Measurements from ENCODE around the gene OR10J1.

DNA sequence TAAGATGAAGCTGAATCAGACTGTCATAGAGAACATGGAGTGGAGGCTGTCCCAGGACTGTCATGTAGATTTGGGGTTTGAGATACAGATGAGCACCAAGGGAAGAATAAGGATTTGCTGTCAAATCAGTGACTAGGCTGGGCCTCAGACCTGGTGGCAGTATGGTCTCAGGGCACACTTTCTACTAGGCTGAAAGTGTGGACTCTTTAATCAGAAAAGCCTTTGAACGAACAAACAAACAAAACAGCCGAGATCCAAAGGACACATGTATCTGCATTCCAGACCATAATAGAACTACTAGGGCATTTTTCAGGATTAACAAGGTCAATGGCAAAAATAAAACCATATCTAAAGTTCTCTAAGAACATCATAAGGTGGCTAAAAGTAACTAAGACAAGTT is 2.9 kb downstream of the OR10J1 start:
- TF ChIP-seq, protein P1, sequence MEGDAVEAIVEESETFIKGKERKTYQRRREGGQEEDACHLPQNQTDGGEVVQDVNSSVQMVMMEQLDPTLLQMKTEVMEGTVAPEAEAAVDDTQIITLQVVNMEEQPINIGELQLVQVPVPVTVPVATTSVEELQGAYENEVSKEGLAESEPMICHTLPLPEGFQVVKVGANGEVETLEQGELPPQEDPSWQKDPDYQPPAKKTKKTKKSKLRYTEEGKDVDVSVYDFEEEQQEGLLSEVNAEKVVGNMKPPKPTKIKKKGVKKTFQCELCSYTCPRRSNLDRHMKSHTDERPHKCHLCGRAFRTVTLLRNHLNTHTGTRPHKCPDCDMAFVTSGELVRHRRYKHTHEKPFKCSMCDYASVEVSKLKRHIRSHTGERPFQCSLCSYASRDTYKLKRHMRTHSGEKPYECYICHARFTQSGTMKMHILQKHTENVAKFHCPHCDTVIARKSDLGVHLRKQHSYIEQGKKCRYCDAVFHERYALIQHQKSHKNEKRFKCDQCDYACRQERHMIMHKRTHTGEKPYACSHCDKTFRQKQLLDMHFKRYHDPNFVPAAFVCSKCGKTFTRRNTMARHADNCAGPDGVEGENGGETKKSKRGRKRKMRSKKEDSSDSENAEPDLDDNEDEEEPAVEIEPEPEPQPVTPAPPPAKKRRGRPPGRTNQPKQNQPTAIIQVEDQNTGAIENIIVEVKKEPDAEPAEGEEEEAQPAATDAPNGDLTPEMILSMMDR (optimal IDR thresholded peaks at IDR 0.05 in 1 of 3, IDR thresholded peaks at IDR 0.05 in 1 of 3, conservative IDR thresholded peaks at IDR 0.05 in 1 of 3; ENCODE audit: extremely low read depth in 1 of 3, insufficient read depth in 2 of 3, low read length in 3 of 3), result no peak
- no peak for TF ChIP-seq EZH2 (IDR thresholded peaks at IDR 0.05; ENCODE audit: low read length)

All from keratinocyte (primary cell).